ENCODE data around the gene SLC30A7.
"Not testable (repeated sequence)": the region's sequence is repeated elsewhere in the genome, so short reads cannot be mapped to it uniquely, and the experiment has no call there.

SLC30A7 gene

DNA sequence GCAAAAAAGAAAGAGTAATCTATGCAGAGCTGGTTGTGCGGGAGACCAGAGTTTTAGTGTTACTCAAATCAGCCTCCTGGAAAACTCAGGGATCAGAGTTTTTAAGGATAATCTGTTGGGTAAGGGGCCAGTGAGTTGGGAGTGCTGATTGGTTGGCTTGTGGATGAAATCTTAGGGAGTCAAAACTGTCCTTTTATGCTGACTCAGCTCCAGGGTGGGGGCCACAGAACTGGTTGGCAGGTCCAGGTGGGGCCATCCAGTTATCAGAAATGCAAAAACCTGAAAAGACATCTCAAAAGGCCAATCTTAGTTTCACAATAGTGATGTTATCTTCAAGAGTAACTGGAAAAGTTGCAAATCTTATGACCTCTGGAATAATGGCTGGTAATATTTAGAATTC is 4.5 kb upstream of the SLC30A7 start:
- no peak for DNase-seq

DNA sequence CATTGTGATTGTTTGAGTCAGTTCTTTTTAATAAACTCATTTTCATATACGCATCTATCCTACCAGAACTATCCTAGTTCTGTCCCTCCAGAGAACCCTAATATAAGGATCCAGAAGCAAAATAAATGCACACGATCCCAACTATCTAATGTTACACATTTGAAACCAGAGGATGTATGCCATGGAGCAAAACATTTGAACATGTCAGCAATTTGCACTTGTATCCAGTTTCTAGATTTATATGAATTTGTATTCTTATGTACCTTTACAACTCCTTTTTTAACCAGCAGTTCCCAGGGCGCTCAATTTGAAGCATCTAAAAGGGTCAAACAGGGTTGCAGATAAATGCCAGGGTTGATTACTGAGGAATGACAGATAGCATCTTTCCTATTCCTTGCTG is 3.3 kb upstream of the SLC30A7 start:
- DNase-seq, result no peak

DNA sequence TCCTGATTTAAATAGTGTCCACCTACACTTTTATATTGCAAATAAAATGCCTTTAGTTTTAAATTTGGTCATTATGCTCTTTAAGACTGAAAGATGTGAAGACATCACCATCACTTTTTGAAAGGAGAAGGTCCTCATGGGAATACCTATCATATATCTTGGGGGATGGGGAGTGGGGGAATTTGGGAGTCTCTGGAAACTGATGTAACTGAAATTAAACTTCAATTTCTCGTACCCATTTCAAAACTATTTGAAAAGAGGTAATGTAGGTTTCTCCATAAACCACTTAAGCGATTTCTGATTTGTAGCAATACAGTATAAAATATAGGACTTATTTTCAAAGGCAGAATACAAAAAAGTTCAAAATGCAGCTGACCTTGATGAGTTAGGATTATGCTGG is 2.2 kb upstream of the SLC30A7 start:
- no peak for DNase-seq

DNA sequence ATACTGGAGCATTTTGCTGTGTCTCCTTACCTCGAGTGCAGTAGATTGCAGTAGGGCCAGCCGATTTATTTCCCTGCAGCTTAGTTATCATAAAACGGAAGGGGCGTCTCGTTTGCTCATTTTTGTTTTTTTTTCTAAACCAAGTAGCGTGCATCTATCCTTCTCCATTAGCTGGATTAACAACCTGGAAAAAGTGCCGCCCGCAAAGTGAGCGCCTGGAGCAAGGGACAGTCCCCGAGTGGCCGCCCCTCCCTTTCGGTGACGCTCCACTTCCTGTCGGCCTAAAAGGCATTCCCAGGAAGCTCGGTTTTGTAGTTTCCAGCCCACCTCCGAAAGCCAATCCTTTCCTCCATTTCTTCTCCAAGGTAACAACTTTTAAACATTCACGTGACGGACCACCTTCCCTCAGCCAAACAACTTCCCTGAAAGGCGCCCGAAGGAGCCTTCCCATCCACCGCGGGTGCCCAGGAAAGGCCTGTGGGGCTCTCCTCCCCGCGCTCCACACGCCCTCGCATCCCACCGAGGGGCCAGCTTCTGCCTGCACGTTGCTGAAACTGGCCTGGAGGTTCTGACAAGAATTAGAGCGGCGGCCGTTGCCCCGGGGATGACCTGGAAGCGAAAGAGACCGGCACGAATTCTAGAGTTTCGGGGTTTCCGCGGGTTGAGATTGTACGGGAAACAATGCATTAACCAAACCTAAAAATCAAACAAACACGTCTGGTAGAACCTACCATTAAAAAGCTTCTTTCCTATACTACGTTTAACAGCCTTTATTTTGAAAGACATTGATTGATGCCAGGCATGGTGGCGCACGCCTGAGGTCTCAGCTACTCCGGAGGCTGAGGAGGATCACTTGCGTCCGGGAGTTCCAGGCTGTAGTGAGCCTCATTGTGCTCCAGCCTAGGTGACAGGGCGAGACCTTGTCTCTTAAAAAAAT is 1.0 kb upstream of the SLC30A7 start, which contains the start of gene EXTL2:
TSS of gene EXTL2 (minus strand) at position 240 of the 937 bp plus-strand sequence. CDS start 6,085 bp downstream, outside the sequence.
- peak; percentile 29 for DNase-seq

DNA sequence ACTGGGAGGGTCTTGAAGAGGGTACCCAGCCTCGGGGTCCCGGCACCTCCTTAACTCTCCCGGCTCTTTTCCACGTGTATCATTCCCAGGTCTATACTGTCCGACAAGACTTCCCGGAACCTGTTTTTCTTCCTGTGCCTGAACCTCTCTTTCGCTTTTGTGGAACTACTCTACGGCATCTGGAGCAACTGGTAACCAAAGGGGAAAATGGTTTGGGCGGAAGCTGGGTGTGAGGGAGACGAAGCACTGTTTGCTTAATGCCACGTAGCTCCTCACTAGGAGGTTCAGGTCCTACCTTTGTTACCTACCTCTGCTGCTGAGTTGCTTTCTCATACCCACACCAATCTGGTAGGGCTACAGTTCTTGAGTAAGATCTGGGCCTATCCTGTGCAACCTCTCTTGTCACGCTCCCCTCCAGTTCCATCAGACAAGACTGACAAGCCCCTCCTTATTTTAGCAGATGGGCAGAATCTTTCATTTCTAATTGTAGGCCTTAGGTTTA is 642 bp downstream of the SLC30A7 start:
- DNase-seq, result peak; percentile 73

DNA sequence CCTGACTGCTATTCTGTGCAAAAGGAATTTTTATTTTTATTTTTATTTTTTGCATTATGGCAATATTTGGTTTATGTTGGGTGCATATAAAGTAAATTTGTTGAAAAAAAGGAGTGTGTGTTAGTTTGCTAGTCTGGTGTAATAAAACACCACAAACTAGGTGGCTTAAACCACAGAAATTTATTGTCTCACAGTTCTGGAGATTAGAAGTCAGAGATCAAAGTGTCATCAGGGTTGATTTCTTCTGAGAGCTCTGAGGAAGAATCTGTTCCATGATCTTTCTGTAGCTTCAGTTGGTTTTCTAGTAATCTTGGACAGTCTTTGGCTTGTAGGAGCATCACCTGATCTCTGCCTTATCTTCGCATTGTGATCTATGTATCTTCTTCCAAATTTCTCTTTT is 6.5 kb downstream of the SLC30A7 start:
- no peak for DNase-seq

DNA sequence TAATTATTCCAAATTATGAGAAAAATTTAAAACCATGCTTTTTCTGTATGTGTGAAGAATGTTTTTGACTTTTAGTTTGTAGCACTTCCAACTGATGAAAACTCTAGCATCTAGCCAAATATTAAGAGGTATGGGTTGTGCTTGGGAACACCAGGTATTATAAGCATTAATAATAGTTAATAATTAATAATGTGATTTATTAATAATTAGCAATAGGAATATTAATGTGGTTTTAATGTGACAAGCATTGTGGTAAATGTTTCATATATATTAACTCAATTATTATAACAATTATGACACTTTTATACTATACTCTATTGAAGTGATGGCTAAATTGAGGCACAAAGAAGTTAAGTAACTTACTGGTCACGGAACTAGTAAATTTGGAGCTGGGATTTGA is 7.9 kb downstream of the SLC30A7 start:
- no peak for DNase-seq

DNA sequence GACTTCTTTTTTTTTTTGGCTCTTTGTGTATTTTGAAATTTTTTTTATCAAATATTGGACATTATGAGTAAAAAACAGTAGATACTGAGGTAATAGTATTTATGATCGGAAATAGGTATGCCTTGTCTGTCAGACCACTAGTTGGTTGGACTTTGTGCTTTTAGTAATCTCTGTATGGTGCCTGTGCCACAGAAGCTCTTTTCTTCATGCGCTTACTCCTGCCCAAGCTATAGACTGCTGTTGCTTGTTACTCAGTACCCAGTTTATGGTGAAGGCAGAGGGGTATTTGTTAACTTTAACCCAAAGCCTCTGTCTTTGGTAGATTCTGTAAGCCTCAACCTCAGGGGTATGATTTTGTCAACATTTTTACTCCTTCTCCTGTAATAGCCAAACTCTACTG is 8.6 kb downstream of the SLC30A7 start:
- DNase-seq, result no peak

DNA sequence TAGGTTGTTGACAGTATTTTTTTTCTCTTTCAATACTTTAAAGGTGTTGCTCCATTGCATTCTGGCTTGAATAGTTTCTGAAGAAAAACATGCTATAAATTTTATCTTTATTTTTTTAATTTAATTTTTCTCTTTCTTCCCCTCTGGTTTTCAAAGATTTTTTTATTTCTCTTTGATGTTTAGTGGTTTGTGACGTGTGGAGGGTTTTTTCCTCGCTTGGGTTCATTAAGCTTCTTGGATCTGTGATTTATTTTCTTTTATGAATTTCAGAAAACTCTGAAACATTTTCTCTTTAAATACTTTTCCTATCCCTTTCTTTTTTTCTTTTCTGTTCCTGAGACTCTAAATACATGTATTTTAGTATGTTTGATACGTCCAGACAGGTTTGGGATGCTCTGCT is 9.3 kb downstream of the SLC30A7 start:
- no peak for DNase-seq

DNA sequence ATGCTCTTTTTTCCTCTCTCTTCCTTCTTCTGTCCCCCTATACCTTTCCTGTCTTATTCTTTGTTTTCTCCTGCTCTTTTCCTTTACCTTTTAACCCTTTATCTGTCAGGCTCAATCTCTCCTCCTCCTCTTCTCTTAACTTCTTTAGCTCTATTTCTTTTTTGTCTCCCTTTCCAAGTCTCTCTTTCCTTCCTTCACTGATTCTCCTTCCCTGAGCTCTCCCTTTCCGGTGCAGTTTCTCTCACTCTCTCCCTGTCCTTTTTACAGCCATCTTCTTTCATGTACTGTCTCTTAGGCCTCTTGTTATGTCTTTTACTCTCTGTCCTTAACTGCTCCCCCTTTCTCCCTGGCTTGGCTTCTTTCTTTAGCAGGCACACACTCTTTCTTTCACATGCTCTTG is 12.0 kb downstream of the SLC30A7 start:
- DNase-seq, result no peak

DNA sequence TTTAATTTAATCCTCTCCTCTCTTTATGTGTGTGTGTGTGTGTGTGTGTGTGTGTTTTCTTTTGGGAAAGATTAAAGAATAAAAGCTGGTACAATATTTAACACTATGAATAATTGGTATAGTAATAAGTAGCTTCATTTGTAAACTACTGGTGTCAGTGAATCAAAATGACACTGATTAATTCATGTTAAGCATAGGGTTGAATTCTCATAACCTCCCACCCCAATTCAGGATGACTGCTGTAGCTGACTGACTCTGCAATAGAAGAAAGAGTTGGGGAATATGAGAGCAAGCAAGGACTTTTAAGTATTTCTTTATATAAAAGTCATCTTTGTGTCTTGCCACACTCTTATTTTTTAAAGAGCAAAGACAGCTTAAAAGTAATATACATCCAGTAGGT is 13.1 kb downstream of the SLC30A7 start:
- no peak for DNase-seq

DNA sequence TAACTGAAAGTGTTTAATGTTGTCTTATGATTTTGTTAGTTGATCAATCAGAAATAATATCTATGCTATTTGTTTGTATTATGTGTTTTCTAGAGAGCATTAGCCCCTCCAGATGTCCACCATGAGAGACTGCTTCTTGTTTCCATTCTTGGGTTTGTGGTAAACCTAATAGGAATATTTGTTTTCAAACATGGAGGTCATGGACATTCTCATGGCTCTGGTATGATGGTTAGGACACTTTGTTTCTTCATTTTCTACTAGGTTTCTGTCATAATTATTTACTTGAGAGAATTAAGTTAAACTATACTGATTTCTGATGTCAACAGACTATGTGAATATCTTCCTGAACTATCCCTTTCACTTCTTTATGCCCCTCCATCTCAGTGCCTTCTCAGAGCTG is 16.1 kb downstream of the SLC30A7 start:
- no peak for DNase-seq

DNA sequence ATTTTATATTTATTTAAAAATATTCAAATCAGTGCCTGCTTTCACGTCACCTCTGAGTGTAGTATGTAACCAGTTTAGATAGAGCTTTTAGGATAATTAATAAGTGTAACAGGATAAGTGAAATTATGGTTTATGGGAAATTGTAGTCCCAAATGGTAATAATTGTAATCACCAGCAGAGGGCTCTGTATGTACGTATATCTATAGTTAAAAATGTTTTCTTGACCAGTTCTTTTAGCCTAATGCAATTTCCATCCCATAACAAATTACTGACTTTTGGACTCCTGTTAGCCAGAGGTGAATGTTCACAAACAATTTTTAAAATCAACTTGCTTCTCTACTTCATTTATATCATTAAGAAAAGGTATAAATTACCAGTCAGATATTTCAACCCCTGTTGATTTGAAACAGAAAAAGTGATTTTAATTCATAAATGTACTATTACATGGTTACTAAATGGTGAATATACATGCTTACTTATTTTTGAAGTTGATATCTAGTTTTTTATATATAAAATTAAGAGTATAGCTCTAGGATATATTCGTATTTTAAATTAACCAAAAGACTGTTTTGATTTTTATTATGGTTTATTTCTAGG is 25.3 kb downstream of the SLC30A7 start:
- DNase-seq, result no peak

DNA sequence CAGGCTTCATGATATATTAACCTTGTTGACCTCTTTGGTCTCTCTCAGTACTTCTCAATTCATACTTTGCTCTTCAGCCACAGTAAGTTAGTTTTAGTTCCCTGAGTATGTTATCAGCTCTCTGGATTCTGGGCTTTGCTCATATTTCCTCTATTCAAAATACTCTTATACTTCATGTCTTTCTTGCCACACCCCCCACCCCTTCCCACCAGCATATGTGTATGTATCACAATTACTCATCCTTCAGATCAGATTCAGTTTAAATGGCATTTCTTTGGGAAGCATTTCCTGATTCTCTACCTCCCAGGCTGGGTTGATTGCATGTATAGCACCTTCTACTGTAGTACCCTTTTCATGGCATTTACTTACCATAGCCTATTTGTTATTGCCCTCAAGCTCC is 28.3 kb downstream of the SLC30A7 start:
- no peak for DNase-seq

DNA sequence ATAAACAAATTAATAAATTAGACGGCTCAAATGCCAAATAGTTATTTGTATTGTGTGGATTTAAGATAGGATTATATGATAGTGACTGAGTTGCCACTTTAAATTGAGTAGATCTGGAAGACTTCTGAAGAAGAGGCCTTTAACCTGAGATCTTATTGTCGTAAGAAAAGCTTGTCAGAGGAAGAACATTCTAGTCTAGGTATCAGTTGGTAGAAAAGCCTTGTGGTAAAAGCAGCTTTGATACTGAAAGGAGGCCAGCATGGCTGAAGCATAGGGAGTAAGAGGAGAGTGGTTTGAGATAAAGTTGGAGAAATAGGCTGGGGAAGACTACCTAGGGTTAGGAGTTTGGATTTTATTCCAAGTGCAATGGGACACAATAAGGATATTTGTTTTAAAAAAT is 29.1 kb downstream of the SLC30A7 start:
- DNase-seq, result no peak

DNA sequence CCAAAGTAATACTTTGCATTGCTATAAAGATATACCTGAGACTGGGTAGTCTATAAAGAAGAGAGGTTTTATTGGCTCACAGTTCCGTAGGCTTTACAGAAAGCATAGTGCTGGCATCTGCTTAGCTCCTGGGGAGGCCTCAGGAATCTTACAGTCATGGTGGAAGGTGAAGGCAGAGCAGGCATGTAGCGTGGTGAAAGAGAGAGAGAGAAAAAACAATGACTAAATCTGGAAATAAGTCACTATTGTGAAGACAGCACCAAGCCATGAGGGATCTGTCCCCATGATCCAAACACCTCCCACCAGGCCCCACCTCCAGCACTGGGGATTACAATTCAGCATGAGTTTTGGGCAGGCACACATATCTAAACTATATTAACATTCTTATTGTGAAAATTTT is 30.4 kb downstream of the SLC30A7 start:
- DNase-seq, result no peak

DNA sequence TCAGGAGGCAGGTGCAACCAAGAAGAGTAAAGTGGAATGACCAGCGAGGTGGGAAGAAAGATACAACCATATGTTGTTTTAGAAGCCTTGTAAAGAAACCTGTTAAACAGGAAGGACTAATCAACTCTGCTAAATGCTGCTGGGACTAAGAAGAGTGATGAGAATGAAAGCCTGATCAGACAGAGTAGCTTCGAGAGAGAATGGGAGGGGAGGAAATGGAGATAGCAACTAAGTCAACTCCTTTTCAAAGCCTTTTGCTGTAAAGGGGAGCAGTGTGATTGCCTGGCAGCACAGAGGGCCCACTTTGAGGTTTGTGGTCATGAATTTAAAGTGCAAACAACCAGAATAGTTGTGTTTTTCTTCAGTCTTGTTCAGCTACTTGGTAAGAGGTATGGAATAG is 31.4 kb downstream of the SLC30A7 start:
- peak; percentile 57 for DNase-seq

DNA sequence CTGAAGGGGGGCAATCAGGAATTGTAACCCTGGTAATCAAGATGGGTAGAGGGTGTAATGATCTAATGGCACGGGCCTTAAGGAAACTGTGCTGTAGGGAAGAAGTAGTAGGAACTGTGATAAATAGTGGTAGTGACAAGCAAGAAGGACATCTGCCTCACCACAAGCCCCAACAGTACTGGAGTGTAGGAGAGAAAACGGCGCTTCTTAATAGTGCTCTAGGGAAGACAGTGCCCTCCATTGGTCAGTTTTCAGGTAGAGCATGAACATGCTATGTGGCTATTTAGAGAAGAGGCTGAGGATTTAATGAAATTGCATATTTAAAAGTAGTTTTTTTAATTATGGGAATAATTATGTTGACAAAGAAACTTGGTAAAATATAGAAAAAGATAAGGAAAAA is 32.2 kb downstream of the SLC30A7 start:
- DNase-seq, result peak; percentile 3

DNA sequence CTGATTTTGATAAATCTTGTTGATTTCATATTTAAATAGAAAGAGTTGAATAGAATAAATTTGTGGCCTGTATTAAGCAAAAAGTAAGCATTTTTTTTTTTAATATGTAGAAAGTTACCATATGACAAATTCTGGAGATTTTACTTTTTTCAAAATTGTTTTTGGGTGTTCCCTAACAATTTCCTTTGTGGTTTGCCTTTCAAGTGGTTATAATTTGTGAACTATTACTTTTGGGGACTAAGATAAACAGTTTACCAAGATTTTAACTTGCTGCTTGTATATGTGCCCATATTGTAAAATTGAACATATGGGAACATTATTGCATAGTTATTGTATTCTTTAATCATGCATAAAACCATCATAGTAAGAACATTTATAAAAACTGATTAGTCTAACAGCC is 34.6 kb downstream of the SLC30A7 start:
- no peak for DNase-seq

DNA sequence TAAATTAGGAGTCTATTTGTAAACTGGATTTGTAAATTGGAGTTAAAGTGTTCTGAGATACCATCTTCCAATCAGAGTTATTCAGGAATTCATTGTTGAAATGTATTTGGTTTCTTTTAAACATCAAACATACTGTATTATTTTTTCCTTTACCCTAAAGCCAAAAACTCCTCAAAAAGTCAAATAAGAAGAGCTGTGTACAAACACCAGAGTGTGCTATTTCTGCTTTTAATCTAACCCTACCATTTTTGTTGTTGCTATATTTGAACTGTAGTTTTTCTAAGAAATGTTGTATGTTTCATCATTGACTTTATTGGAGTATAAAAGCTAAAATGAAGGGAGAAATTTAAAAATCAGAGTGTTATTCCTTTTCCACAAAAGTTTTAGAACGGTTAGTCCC is 35.8 kb downstream of the SLC30A7 start:
- DNase-seq, result no peak

DNA sequence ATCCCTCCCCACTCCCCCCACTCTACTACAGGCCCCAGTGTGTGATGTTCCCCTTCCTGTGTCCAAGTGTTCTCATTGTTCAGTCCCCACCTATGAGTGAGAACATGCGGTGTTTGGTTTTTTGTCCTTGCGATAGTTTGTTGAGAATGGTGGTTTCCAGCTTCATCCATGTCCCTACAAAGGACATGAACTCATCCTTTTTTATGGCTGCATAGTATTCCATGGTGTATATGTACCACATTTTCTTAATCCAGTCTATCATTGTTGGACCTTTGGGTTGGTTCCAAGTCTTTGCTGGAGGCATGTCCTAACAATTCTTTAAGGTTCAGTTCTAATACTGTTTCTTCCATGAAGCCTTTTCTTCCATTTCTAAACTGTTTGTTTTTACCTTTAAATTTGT is 37.7 kb downstream of the SLC30A7 start:
- not testable (repeated sequence) for DNase-seq

DNA sequence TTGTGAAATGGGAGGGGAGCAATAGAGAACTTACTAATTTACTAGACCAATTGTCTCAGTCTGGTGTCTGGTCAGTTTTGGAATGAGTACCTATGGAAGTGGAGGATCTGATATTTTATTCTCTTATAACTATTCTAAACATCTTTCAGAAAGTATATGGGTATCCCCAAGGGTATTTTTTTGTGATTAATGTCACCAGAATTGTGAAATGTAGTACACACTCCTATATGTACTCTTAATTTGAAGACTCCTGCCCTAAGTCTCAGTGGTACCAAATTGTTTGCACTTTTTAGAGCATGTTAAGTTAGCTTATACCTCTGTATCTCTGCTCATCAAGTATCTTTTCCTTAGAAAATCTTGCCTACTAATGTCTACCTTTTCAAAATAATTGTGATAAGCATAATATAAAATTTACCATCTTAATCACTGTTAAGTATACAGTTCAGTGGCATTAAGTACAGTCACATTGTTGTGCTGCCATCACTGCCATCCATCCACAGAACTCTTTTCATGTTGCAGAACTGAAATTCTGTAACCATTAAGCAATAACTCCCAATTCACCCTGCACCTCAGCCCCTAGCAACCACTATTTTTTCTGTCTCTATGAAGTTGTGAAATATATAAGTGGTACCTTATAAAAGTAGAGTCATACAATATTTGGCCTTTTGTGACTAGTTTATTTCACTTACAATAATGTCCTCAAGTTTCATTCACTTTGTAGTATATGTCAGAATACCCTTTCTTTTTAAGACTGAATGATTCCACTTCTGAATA is 40.5 kb downstream of the SLC30A7 start:
- no peak for DNase-seq

DNA sequence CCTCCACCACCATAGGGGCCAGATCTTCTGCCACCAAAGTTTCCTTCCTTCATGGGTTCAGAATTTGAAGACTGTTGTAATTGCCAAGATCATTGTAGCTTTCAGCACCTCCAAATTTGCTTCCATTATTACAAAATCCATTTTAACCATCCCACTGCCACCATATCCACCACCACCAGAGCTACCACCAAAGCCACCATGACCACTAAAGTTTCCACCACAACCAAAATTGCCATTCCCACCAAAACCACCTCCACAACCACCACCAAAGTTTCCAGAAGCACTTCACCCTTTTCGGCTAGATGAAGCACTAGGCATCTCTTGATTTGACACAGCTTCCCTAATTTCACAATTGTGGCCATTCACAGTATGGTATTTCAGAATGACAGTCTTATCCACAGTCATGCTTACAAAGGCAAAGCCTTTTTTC is 45.2 kb downstream of the SLC30A7 start:
- no peak for DNase-seq
